Left colon (tissue), 2 donors: ENCODE results near the gene CLIP3. TPM values are rescaled to one million over a fixed set of nuclear protein-coding genes. Genes with fewer than 3 reads are reported as not detected.

ENCODE experiments used
- ATAC-seq: fragments of 200-7000 bp; cut with Tn5 transposase; one replicate; pipeline ENCODE4 v1.9.1; 2020; ENCODE audit warnings: mild to moderate bottlenecking, moderate library complexity
- DNase-seq, 2 donors: peaks; one replicate each; pipeline ENCODE4 v3.0.0-alpha.2; 2020
- intact Hi-C, 2 donors: fragments of 100-400 bp; cut with DNase I in 1 of 2; cut with micrococcal nuclease in 1 of 2; formaldehyde crosslinking; loops; one replicate each; pipeline versions ENCODE4 v1.11.2 to v1.14.0; 2022; cut with DNase I, micrococcal nuclease
- total RNA-seq, 2 donors: library from RNA; stranded (reverse); fragmentation: NEBNext Ultra II Directional; extraction: Animal tissue kit (Norgen Biotek cat#: 25700); gene quantifications; one replicate each; pipeline ENCODE4 v1.2.1, GENCODE V29; 2021
- donor health status: DM: no; HTN: no; CAD: no.
- donor health status: DM: yes; HTN: yes; CAD: no.

The CLIP3 gene
- total RNA-seq, 2 donors from 2014 or later: 3.1 to 10.6 TPM

GRCh38 chr19:36014012-36014924 lies 18.4 kb downstream of the CLIP3 start, which contains the start of gene ALKBH6:
Gene ALKBH6, minus strand, starts transcription at chr19:36014213. Its CDS starts 816 bp downstream, at chr19:36013397.
- intact Hi-C loops: no loop called here
- DNase-seq (peak; percentile 100), ATAC-seq (peak; percentile 96)

GRCh38 chr19:36013280-36014011 lies 19.2 kb downstream of the CLIP3 start:
- intact Hi-C loops: no loop called here
- ATAC-seq (no peak), DNase-seq (peak in 1 of 2 donors; percentile 41)

GRCh38 chr19:36010402-36010801 lies 22.3 kb downstream of the CLIP3 start:
- ATAC-seq: no peak
- intact Hi-C loops: no loop called here
- DNase-seq: no peak

GRCh38 chr19:36009633-36010379 lies 22.9 kb downstream of the CLIP3 start:
- no peak for DNase-seq
- intact Hi-C loops: no loop called here
- no peak for ATAC-seq

GRCh38 chr19:36009220-36009619 lies 23.5 kb downstream of the CLIP3 start:
- intact Hi-C loops: no loop called here
- DNase-seq (peak; percentile 74 to 77), ATAC-seq (peak; percentile 69)

GRCh38 chr19:36008336-36008978 lies 24.2 kb downstream of the CLIP3 start, which contains the start of gene SYNE4:
Gene SYNE4, minus strand, starts transcription at chr19:36008813. Its CDS starts 132 bp downstream, at chr19:36008681.
- intact Hi-C loops: no loop called here
- DNase-seq (peak; percentile 77 to 87), ATAC-seq (peak; percentile 91)

- intact Hi-C loops: no loop called here
- DNase-seq (no peak), ATAC-seq (no peak)
Measured at GRCh38 chr19:36006955-36007354, 25.7 kb downstream of the CLIP3 start.

GRCh38 chr19:36003284-36003683 lies 29.4 kb downstream of the CLIP3 start:
- no peak for DNase-seq
- intact Hi-C loops: no loop called here
- ATAC-seq: no peak

- no peak for ATAC-seq
- DNase-seq: no peak
- intact Hi-C loops: no loop called here
Measured at GRCh38 chr19:36001605-36002004, 31.1 kb downstream of the CLIP3 start.

- intact Hi-C loops: no loop called here
- ATAC-seq (no peak), DNase-seq (no peak)
Measured at GRCh38 chr19:35996777-35997176, 35.9 kb downstream of the CLIP3 start.

GRCh38 chr19:35995048-35995993 lies 37.4 kb downstream of the CLIP3 start, which contains the start of gene SDHAF1:
Gene SDHAF1, plus strand, starts transcription at chr19:35995188. Its CDS starts 87 bp downstream, at chr19:35995275.
- intact Hi-C loops: no loop called here
- ATAC-seq (peak; percentile 96), DNase-seq (peak; percentile 98)

- ATAC-seq (peak; percentile 12), DNase-seq (peak in 1 of 2 donors; percentile 45)
- intact Hi-C loops: no loop called here
Measured at GRCh38 chr19:35993923-35994598, 38.6 kb downstream of the CLIP3 start.

GRCh38 chr19:35992907-35993765 lies 39.5 kb downstream of the CLIP3 start:
- ATAC-seq (no peak), DNase-seq (no peak)
- intact Hi-C loops: no loop called here

GRCh38 chr19:35991731-35992450 lies 40.8 kb downstream of the CLIP3 start:
- intact Hi-C loops: no loop called here
- DNase-seq (no peak), ATAC-seq (no peak)
